Right renal cortex interstitium (tissue), 3 donors: ENCODE data around the gene URB1. TPM values are rescaled to one million over a fixed set of nuclear protein-coding genes. Genes with fewer than 3 reads are reported as not detected.
"Not testable (repeated sequence)": the region's sequence is repeated elsewhere in the genome, so short reads cannot be mapped to it uniquely, and the experiment has no call there.

Source experiments
- DNase-seq, 3 donors: peaks; one replicate each; pipeline ENCODE4 v3.0.0-alpha.2; 2013; ENCODE audit warnings: low read depth in 3 of 3, low spot score in 2 of 3
- polyA plus RNA-seq, 3 donors: library from polyadenylated mRNA; unstranded; fragments of 120-200 nt; gene quantifications; one replicate each; pipeline ENCODE4 v1.2.1, GENCODE V29; 2013; ENCODE audit not compliant: insufficient read length in 3 of 3

The URB1 gene
- polyA plus RNA-seq, 3 donors: 10.0 to 10.7 (median 10.7) TPM

- DNase-seq: no peak
These were observed 13.9 kb downstream of the URB1 start for GRCh38 chr21:32378956-32379355.

- no peak for DNase-seq
These were observed 14.8 kb downstream of the URB1 start for GRCh38 chr21:32377991-32378390.

GRCh38 chr21:32377506-32377905, 15.3 kb downstream of the URB1 start:
- DNase-seq: no peak

- no peak for DNase-seq
These were observed 20.1 kb downstream of the URB1 start for GRCh38 chr21:32372755-32373154.

- DNase-seq: no peak
These were observed 20.9 kb downstream of the URB1 start for GRCh38 chr21:32371913-32372314.

- no peak for DNase-seq
These were observed 21.6 kb downstream of the URB1 start for GRCh38 chr21:32370998-32371766.

- DNase-seq: not testable (repeated sequence)
These were observed 23.9 kb downstream of the URB1 start for GRCh38 chr21:32368961-32369360.

- no peak for DNase-seq
These were observed 24.4 kb downstream of the URB1 start for GRCh38 chr21:32368386-32368785.

GRCh38 chr21:32367158-32367557, 25.7 kb downstream of the URB1 start:
- no peak for DNase-seq

- no peak for DNase-seq
These were observed 26.6 kb downstream of the URB1 start for GRCh38 chr21:32366191-32366590.

GRCh38 chr21:32364796-32365195, 28.0 kb downstream of the URB1 start:
- no peak for DNase-seq

GRCh38 chr21:32364387-32364786, 28.4 kb downstream of the URB1 start:
- no peak for DNase-seq

- no peak for DNase-seq
These were observed 32.3 kb downstream of the URB1 start for GRCh38 chr21:32360401-32360975.

GRCh38 chr21:32359719-32360260, 33.0 kb downstream of the URB1 start:
- DNase-seq: no peak

- DNase-seq: no peak
These were observed 35.9 kb downstream of the URB1 start for GRCh38 chr21:32356874-32357395.

- no peak for DNase-seq
These were observed 39.7 kb downstream of the URB1 start for GRCh38 chr21:32353002-32353711.

GRCh38 chr21:32352526-32352925, 40.3 kb downstream of the URB1 start:
- no peak for DNase-seq

GRCh38 chr21:32351428-32351827, 41.4 kb downstream of the URB1 start:
- no peak for DNase-seq

GRCh38 chr21:32350981-32351380, 41.8 kb downstream of the URB1 start:
- DNase-seq: no peak

- DNase-seq: no peak
These were observed 42.4 kb downstream of the URB1 start for GRCh38 chr21:32350211-32350980.
